IPS DF 4.7 (cell line): ENCODE data around the gene ANAPC10.
"Not testable (repeated sequence)": the region's sequence is repeated elsewhere in the genome, so short reads cannot be mapped to it uniquely, and the experiment has no call there.

Source experiments
- DNase-seq: peaks from one replicate; pipeline ENCODE4 v3.0.0-alpha.2; 2013; ENCODE audit warnings: low spot score; ENCODE audit errors: extremely low read depth

Gene ANAPC10

GRCh38 chr4:145097821-145098674 is at the start of gene ANAPC10, which contains the start of gene ABCE1:
Gene ANAPC10 (minus strand): TSS chr4:145098196. CDS start chr4:145096099, 2,097 bp downstream.
Gene ABCE1 (plus strand): TSS chr4:145098311. CDS start chr4:145104413, 6,102 bp downstream.
- peak; percentile 99 for DNase-seq

GRCh38 chr4:145136219-145136618 is 38.2 kb upstream of the ANAPC10 start:
- not testable (repeated sequence) for DNase-seq

GRCh38 chr4:145132511-145133098 is 34.6 kb upstream of the ANAPC10 start:
- no peak for DNase-seq

- no peak for DNase-seq
Observed at GRCh38 chr4:145131848-145132247, 33.9 kb upstream of the ANAPC10 start.

GRCh38 chr4:145130788-145131399 is 32.9 kb upstream of the ANAPC10 start:
- DNase-seq, result no peak

- no peak for DNase-seq
Observed at GRCh38 chr4:145130130-145130529, 32.1 kb upstream of the ANAPC10 start.

GRCh38 chr4:145125396-145125795 is 27.4 kb upstream of the ANAPC10 start:
- no peak for DNase-seq

GRCh38 chr4:145108128-145108527 is 10.1 kb upstream of the ANAPC10 start:
- DNase-seq, result no peak

GRCh38 chr4:145107126-145107525 is 9.1 kb upstream of the ANAPC10 start:
- DNase-seq, result no peak

GRCh38 chr4:145103496-145103895 is 5.5 kb upstream of the ANAPC10 start:
- DNase-seq, result no peak

GRCh38 chr4:145102619-145103018 is 4.6 kb upstream of the ANAPC10 start:
- DNase-seq, result no peak

GRCh38 chr4:145101091-145101490 is 3.1 kb upstream of the ANAPC10 start:
- no peak for DNase-seq

- DNase-seq, result no peak
Observed at GRCh38 chr4:145099653-145100052, 1.7 kb upstream of the ANAPC10 start.

- DNase-seq, result no peak
Observed at GRCh38 chr4:145098675-145099037, 660 bp upstream of the ANAPC10 start.

- DNase-seq, result no peak
Observed at GRCh38 chr4:145097331-145097820, 620 bp downstream of the ANAPC10 start.

- DNase-seq, result no peak
Observed at GRCh38 chr4:145093638-145094037, 4.4 kb downstream of the ANAPC10 start.

GRCh38 chr4:145090380-145090779 is 7.6 kb downstream of the ANAPC10 start:
- no peak for DNase-seq

GRCh38 chr4:145083891-145084605 is 13.9 kb downstream of the ANAPC10 start:
- no peak for DNase-seq

GRCh38 chr4:145081756-145082155 is 16.2 kb downstream of the ANAPC10 start:
- no peak for DNase-seq

- no peak for DNase-seq
Observed at GRCh38 chr4:145076469-145076855, 21.5 kb downstream of the ANAPC10 start.

- DNase-seq, result no peak
Observed at GRCh38 chr4:145075742-145076468, 22.1 kb downstream of the ANAPC10 start.
